SU-DHL-6 (cell line): Measurements from ENCODE around the gene LRP2BP.

ENCODE experiments used
- H2AFZ ChIP-seq: fragments of 200-600 bp; sonication (generic); 2 replicates; pipeline ENCODE4 v1.6.1; 2014; ENCODE audit warnings: low read depth, mild to moderate bottlenecking, moderate library complexity, mixed read lengths, antibody characterized with exemption, low read length; ENCODE audit not compliant: severe bottlenecking
- H3F3A ChIP-seq: fragments of 200-600 bp; shearing (Covaris generic); 2 replicates; pipeline ENCODE4 v1.6.0; 2016; ENCODE audit warnings: antibody characterized with exemption, mild to moderate bottlenecking; ENCODE audit not compliant: insufficient read depth
- H3K27ac ChIP-seq: fragments of 200-600 bp; sonication (generic); 2 replicates; pipeline ENCODE4 v1.5.1; 2016; ENCODE audit warnings: low read depth, mild to moderate bottlenecking, low read length, moderate library complexity, mixed read lengths
- H3K27me3 ChIP-seq: fragments of 200-600 bp; sonication (generic), shearing (Covaris generic); 2 replicates; pipeline ENCODE4 v1.6.0; 2014; ENCODE audit warnings: mild to moderate bottlenecking, low read length
- H3K36me3 ChIP-seq: fragments of 200-600 bp; sonication (generic); 2 replicates; pipeline ENCODE4 v1.6.1; 2014; ENCODE audit warnings: mild to moderate bottlenecking, low read length, mixed read lengths
- H3K4me2 ChIP-seq: fragments of 300-600, 200-600 bp; shearing (Covaris generic), sonication (generic); 2 replicates; pipeline ENCODE4 v1.6.0; 2014; ENCODE audit warnings: low read length, low read depth, mild to moderate bottlenecking; ENCODE audit not compliant: poor library complexity, severe bottlenecking
- H3K4me3 ChIP-seq: fragments of 200-600 bp; sonication (generic); 2 replicates; pipeline ENCODE4 v1.5.1; 2014; ENCODE audit warnings: antibody characterized with exemption, low read length, mild to moderate bottlenecking, mixed read lengths; ENCODE audit not compliant: insufficient read depth, poor library complexity, severe bottlenecking
- H3K79me2 ChIP-seq: fragments of 200-600 bp; sonication (generic); 2 replicates; pipeline ENCODE4 v1.6.1; 2014; ENCODE audit warnings: mild to moderate bottlenecking, low read length, moderate library complexity; ENCODE audit not compliant: insufficient read depth
- H3K9ac ChIP-seq: fragments of 200-600 bp; sonication (generic); 2 replicates; pipeline ENCODE4 v1.7.0; 2014; ENCODE audit warnings: mild to moderate bottlenecking, low read length
- H3K9me2 ChIP-seq: fragments of 200-600 bp; sonication (generic); replicated peaks from 2 replicates; pipeline ENCODE4 v1.6.1; 2014; ENCODE audit warnings: low read length; ENCODE audit not compliant: insufficient read depth
- H3K9me3 ChIP-seq: fragments of 200-600 bp; sonication (generic); 2 replicates; pipeline ENCODE4 v1.6.1; 2014; ENCODE audit warnings: low read length, mixed read lengths; ENCODE audit not compliant: insufficient read depth
- H4K20me1 ChIP-seq: fragments of 200-600 bp; sonication (generic); 2 replicates; pipeline ENCODE4 v1.6.1; 2014; ENCODE audit warnings: low read depth, mild to moderate bottlenecking, antibody characterized with exemption, low read length, moderate library complexity, mixed read lengths
- CTCF ChIP-seq: fragments of 200-600 bp; sonication (generic); IDR thresholded peaks from one replicate; pipeline ENCODE4 v1.5.1; 2017; ENCODE audit warnings: antibody characterized with exemption, mild to moderate bottlenecking, low read length, moderate library complexity; ENCODE audit not compliant: insufficient read depth, poor library complexity, severe bottlenecking
- EZH2phosphoT487 ChIP-seq: fragments of 200-600 bp; sonication (generic), shearing (Covaris generic); conservative IDR thresholded peaks from 2 replicates; pipeline ENCODE4 v1.6.1; 2018; ENCODE audit warnings: mild to moderate bottlenecking, antibody characterized with exemption, low read length, moderate library complexity, mixed read lengths

Gene LRP2BP

GRCh38 chr4:185411849-185412248, 16.1 kb upstream of the LRP2BP start:
- Histone ChIP-seq H4K20me1 (no peaks in the 10 kb centered on the region), H2AFZ (no peak overlapping the region), H3K9ac (no peak overlapping the region), H3K79me2 (no peaks in the 10 kb centered on the region), H3K27me3 (no peaks in the 10 kb centered on the region), H3K4me3 (no peak overlapping the region), H3K36me3 (peaks cover 21% of the 10 kb centered on the region), H3K9me3 (no peaks in the 10 kb centered on the region), H3K27ac (no peak overlapping the region), H3F3A (0 out of 2 replicates have a peak, but pooled peaks cover 7% of the 10 kb centered on the region), H3K9me2 (no peaks in the 10 kb centered on the region), H3K4me2 (no peak overlapping the region)
- TF ChIP-seq EZH2phosphoT487 (no peak), CTCF (no peak)

GRCh38 chr4:185408432-185408831, 12.7 kb upstream of the LRP2BP start:
- H3K27ac ChIP-seq, result no peak overlapping the region
- H3K79me2 ChIP-seq, result no peaks in the 10 kb centered on the region
- no peak overlapping the region for H3K9ac ChIP-seq
- no peaks in the 10 kb centered on the region for H3K9me2 ChIP-seq
- 0 out of 2 replicates have a peak, but pooled peaks cover 7% of the 10 kb centered on the region for H3F3A ChIP-seq
- no peak overlapping the region for H2AFZ ChIP-seq
- TF ChIP-seq EZH2phosphoT487 (no peak), CTCF (no peak)
- H3K27me3 ChIP-seq, result no peaks in the 10 kb centered on the region
- no peaks in the 10 kb centered on the region for H3K9me3 ChIP-seq
- no peaks in the 10 kb centered on the region for H4K20me1 ChIP-seq
- peaks cover 7% of the 10 kb centered on the region for H3K36me3 ChIP-seq
- no peak overlapping the region for H3K4me2 ChIP-seq
- H3K4me3 ChIP-seq, result no peak overlapping the region

GRCh38 chr4:185405296-185405999, 9.7 kb upstream of the LRP2BP start:
- Histone ChIP-seq H3K36me3 (peaks cover 11% of the 10 kb centered on the region; the same call in 1 of the 2 replicates), H3K9ac (no peak overlapping the region), H3K27me3 (no peaks in the 10 kb centered on the region), H3K79me2 (no peaks in the 10 kb centered on the region), H3K9me3 (no peaks in the 10 kb centered on the region), H3K9me2 (no peaks in the 10 kb centered on the region), H3K4me2 (no peak overlapping the region), H3K27ac (no peak overlapping the region), H3K4me3 (no peak overlapping the region), H3F3A (0 out of 2 replicates have a peak, but pooled peaks cover 3% of the 10 kb centered on the region), H2AFZ (no peak overlapping the region), H4K20me1 (no peaks in the 10 kb centered on the region)
- TF ChIP-seq EZH2phosphoT487 (no peak), CTCF (no peak)
